Stimulated activated naive CD8-positive, alpha-beta T cell treated with anti-CD3 and anti-CD28 coated beads, Interleukin-15, amount 100 ng/mL, for 72 hours (primary cell): ENCODE data around the gene SCFD2.

ENCODE experiments used
- ATAC-seq: fragments of 150-1000 bp; cut with Tn5 transposase; 2 replicates; pipeline ENCODE4 v1.10.0; 2021; ENCODE audit warnings: mild to moderate bottlenecking, moderate library complexity
- DNase-seq, 2 donors: peaks; one replicate each; pipeline ENCODE4 v3.0.0; 2021 to 2022
- H3K27ac Mint-ChIP-seq, 2 donors: one replicate each; pipeline ENCODE4 v1.8.0; 2022; ENCODE audit warnings: mild to moderate bottlenecking in 2 of 2, mixed read lengths in 2 of 2, moderate library complexity in 2 of 2
- H3K27me3 Mint-ChIP-seq: one replicate; pipeline ENCODE4 v1.8.0; 2022; ENCODE audit warnings: mixed read lengths
- H3K4me1 Mint-ChIP-seq: one replicate; pipeline ENCODE4 v1.8.0; 2022; ENCODE audit warnings: mild to moderate bottlenecking, mixed read lengths
- H3K4me3 Mint-ChIP-seq, 2 donors: one replicate each; pipeline ENCODE4 v1.8.0; 2022; ENCODE audit warnings: mild to moderate bottlenecking in 2 of 2, mixed read lengths in 2 of 2, moderate library complexity in 1 of 2
- H3K9me3 Mint-ChIP-seq, 2 donors: one replicate each; pipeline ENCODE4 v1.8.0; 2022; ENCODE audit warnings: mixed read lengths in 2 of 2

Gene SCFD2

GRCh38 chr4:52884994-52885393, 480.9 kb downstream of the SCFD2 start:
- Mint-ChIP-seq H3K9me3 (peaks cover 0 to 14% of the 10 kb centered on the region in 2 donors), H3K4me3 (no peak overlapping the region), H3K27ac (no peak overlapping the region), H3K4me1 (peaks cover 7% of the 10 kb centered on the region), H3K27me3 (no peaks in the 10 kb centered on the region)
- ATAC-seq (no peak), DNase-seq (no peak)

GRCh38 chr4:52883707-52884669, 481.9 kb downstream of the SCFD2 start:
- ATAC-seq (no peak), DNase-seq (no peak)
- H3K4me1 Mint-ChIP-seq, result no peaks in the 10 kb centered on the region
- peaks cover 0 to 13% of the 10 kb centered on the region in 2 donors for H3K9me3 Mint-ChIP-seq
- H3K4me3 Mint-ChIP-seq, result no peak overlapping the region
- H3K27me3 Mint-ChIP-seq, result no peaks in the 10 kb centered on the region
- no peak overlapping the region for H3K27ac Mint-ChIP-seq

- Mint-ChIP-seq H3K9me3 (peaks cover 0 to 5% of the 10 kb centered on the region in 2 donors), H3K4me1 (no peaks in the 10 kb centered on the region), H3K27me3 (no peaks in the 10 kb centered on the region), H3K4me3 (no peak overlapping the region), H3K27ac (no peak overlapping the region)
- no peak for DNase-seq
- no peak for ATAC-seq
These were observed 482.7 kb downstream of the SCFD2 start for GRCh38 chr4:52883183-52883621.

- H3K9me3 Mint-ChIP-seq, result no peaks in the 10 kb centered on the region
- no peak for ATAC-seq
- H3K4me1 Mint-ChIP-seq, result peaks cover 9% of the 10 kb centered on the region
- no peak overlapping the region for H3K27ac Mint-ChIP-seq
- H3K4me3 Mint-ChIP-seq, result no peak overlapping the region
- no peaks in the 10 kb centered on the region for H3K27me3 Mint-ChIP-seq
- no peak for DNase-seq
These were observed 484.9 kb downstream of the SCFD2 start for GRCh38 chr4:52880994-52881393.

GRCh38 chr4:52879471-52879870, 486.4 kb downstream of the SCFD2 start:
- peaks cover 11% of the 10 kb centered on the region for H3K4me1 Mint-ChIP-seq
- DNase-seq, result no peak
- ATAC-seq, result no peak
- no peaks in the 10 kb centered on the region for H3K9me3 Mint-ChIP-seq
- no peaks in the 10 kb centered on the region for H3K27me3 Mint-ChIP-seq
- no peak overlapping the region for H3K27ac Mint-ChIP-seq
- H3K4me3 Mint-ChIP-seq, result no peak overlapping the region

- no peak for DNase-seq
- H3K27me3 Mint-ChIP-seq, result no peaks in the 10 kb centered on the region
These were observed 488.2 kb downstream of the SCFD2 start for GRCh38 chr4:52877694-52878093.

GRCh38 chr4:52877036-52877435, 488.8 kb downstream of the SCFD2 start:
- Mint-ChIP-seq H3K4me1 (peaks cover 11% of the 10 kb centered on the region), H3K27me3 (no peaks in the 10 kb centered on the region), H3K4me3 (no peak overlapping the region), H3K9me3 (no peaks in the 10 kb centered on the region), H3K27ac (no peak overlapping the region)
- no peak for ATAC-seq
- no peak for DNase-seq

More at GRCh38 chr4:52877694-52878093, 488.2 kb downstream of the SCFD2 start:
- H3K4me3 Mint-ChIP-seq, result no peak overlapping the region
- no peak for ATAC-seq
- H3K9me3 Mint-ChIP-seq, result no peaks in the 10 kb centered on the region
- H3K27ac Mint-ChIP-seq, result no peak overlapping the region
- H3K4me1 Mint-ChIP-seq, result peaks cover 11% of the 10 kb centered on the region

- H3K27ac Mint-ChIP-seq, result no peak overlapping the region
- no peak for DNase-seq
These were observed 489.8 kb downstream of the SCFD2 start for GRCh38 chr4:52876069-52876468.

GRCh38 chr4:52874948-52875347, 490.9 kb downstream of the SCFD2 start:
- Mint-ChIP-seq H3K4me3 (no peak overlapping the region), H3K4me1 (peaks cover 11% of the 10 kb centered on the region), H3K9me3 (no peaks in the 10 kb centered on the region), H3K27me3 (no peaks in the 10 kb centered on the region), H3K27ac (no peak overlapping the region)
- ATAC-seq (no peak), DNase-seq (no peak)

More at GRCh38 chr4:52876069-52876468, 489.8 kb downstream of the SCFD2 start:
- H3K27me3 Mint-ChIP-seq, result no peaks in the 10 kb centered on the region
- H3K9me3 Mint-ChIP-seq, result no peaks in the 10 kb centered on the region
- peaks cover 11% of the 10 kb centered on the region for H3K4me1 Mint-ChIP-seq
- ATAC-seq, result no peak
- no peak overlapping the region for H3K4me3 Mint-ChIP-seq

- no peak overlapping the region for H3K4me3 Mint-ChIP-seq
- H3K9me3 Mint-ChIP-seq, result no peaks in the 10 kb centered on the region
- H3K27me3 Mint-ChIP-seq, result no peaks in the 10 kb centered on the region
These were observed 492.0 kb downstream of the SCFD2 start for GRCh38 chr4:52873861-52874343.

GRCh38 chr4:52873191-52873590, 492.7 kb downstream of the SCFD2 start:
- Mint-ChIP-seq H3K4me3 (no peak overlapping the region), H3K27me3 (no peaks in the 10 kb centered on the region), H3K27ac (no peak overlapping the region), H3K4me1 (peaks cover 11% of the 10 kb centered on the region), H3K9me3 (no peaks in the 10 kb centered on the region)
- DNase-seq (no peak), ATAC-seq (no peak)

More at GRCh38 chr4:52873861-52874343, 492.0 kb downstream of the SCFD2 start:
- ATAC-seq (no peak), DNase-seq (no peak)
- Mint-ChIP-seq H3K4me1 (peaks cover 11% of the 10 kb centered on the region), H3K27ac (no peak overlapping the region)

GRCh38 chr4:52870225-52870624, 495.6 kb downstream of the SCFD2 start:
- Mint-ChIP-seq H3K9me3 (no peaks in the 10 kb centered on the region), H3K4me3 (no peak overlapping the region), H3K27ac (no peak overlapping the region), H3K4me1 (no peaks in the 10 kb centered on the region), H3K27me3 (no peaks in the 10 kb centered on the region)
- ATAC-seq (no peak), DNase-seq (no peak)

GRCh38 chr4:52869656-52870055, 496.2 kb downstream of the SCFD2 start:
- H3K9me3 Mint-ChIP-seq, result no peaks in the 10 kb centered on the region
- H3K4me3 Mint-ChIP-seq, result no peak overlapping the region
- no peaks in the 10 kb centered on the region for H3K27me3 Mint-ChIP-seq
- H3K4me1 Mint-ChIP-seq, result peaks cover 5% of the 10 kb centered on the region
- ATAC-seq, result no peak
- DNase-seq, result no peak
- no peak overlapping the region for H3K27ac Mint-ChIP-seq

- Mint-ChIP-seq H3K27me3 (no peaks in the 10 kb centered on the region), H3K27ac (no peak overlapping the region), H3K4me3 (no peak overlapping the region), H3K4me1 (peaks cover 7% of the 10 kb centered on the region), H3K9me3 (no peaks in the 10 kb centered on the region)
- ATAC-seq (no peak), DNase-seq (no peak)
These were observed 496.7 kb downstream of the SCFD2 start for GRCh38 chr4:52869196-52869595.

- no peak for DNase-seq
- H3K9me3 Mint-ChIP-seq, result no peaks in the 10 kb centered on the region
- peaks cover 7% of the 10 kb centered on the region for H3K4me1 Mint-ChIP-seq
- H3K27me3 Mint-ChIP-seq, result peaks cover 7% of the 10 kb centered on the region
- H3K4me3 Mint-ChIP-seq, result no peak overlapping the region
- peak overlapping the region in 1 of 2 donors; percentile 1 for H3K27ac Mint-ChIP-seq
- peak; percentile 20 for ATAC-seq
These were observed 497.7 kb downstream of the SCFD2 start for GRCh38 chr4:52868133-52868532.

- Mint-ChIP-seq H3K27ac (no peak overlapping the region), H3K4me1 (peaks cover 15% of the 10 kb centered on the region), H3K9me3 (no peaks in the 10 kb centered on the region), H3K4me3 (no peak overlapping the region), H3K27me3 (peaks cover 14% of the 10 kb centered on the region)
- no peak for DNase-seq
- ATAC-seq, result no peak
These were observed 498.7 kb downstream of the SCFD2 start for GRCh38 chr4:52867163-52867562.
